Naive thymus-derived CD8-positive, alpha-beta T cell (primary cell): ENCODE data around the gene PKD2L1. TPM values are rescaled to one million over a fixed set of nuclear protein-coding genes. Genes with fewer than 3 reads are reported as not detected.
"Not testable (repeated sequence)": the region's sequence is repeated elsewhere in the genome, so short reads cannot be mapped to it uniquely, and the experiment has no call there.

Experiments used
- ATAC-seq, 2 donors: fragments of 150-1000 bp; cut with Tn5 transposase in 1 of 2; sonication (Bioruptor Pico), chemical (Tn5 transposase) in 1 of 2; 1 replicate in 1 of 2; 2 replicates in 1 of 2; pipeline ENCODE4 v1.10.0; 2021; ENCODE audit warnings: mild to moderate bottlenecking in 2 of 2, moderate library complexity in 2 of 2
- POLR2A ChIA-PET: fragments of 350-600 bp; sonication (Branson Sonifier 250); formaldehyde crosslinking; loops from one replicate; lab custom pipeline; 2021; ENCODE audit warnings: antibody characterized with exemption; lab: Charles Lee
- DNase-seq, 10 donors: peaks; one replicate each; pipeline versions ENCODE4 v3.0.0 to v3.0.0-alpha.2; 2020 to 2022
- H3K27ac Mint-ChIP-seq, 10 donors: one replicate each; pipeline ENCODE4 v1.8.0; 2020 to 2022; ENCODE audit warnings: mild to moderate bottlenecking in 10 of 10, mixed read lengths in 10 of 10, moderate library complexity in 4 of 10, inconsistent platforms in 1 of 10
- H3K27me3 Mint-ChIP-seq, 5 donors: one replicate each; pipeline ENCODE4 v1.8.0; 2021 to 2022; ENCODE audit warnings: mixed read lengths in 5 of 5
- H3K36me3 Mint-ChIP-seq, 3 donors: one replicate each; pipeline ENCODE4 v1.8.0; 2020 to 2022; ENCODE audit warnings: mixed read lengths in 3 of 3, mild to moderate bottlenecking in 2 of 3, inconsistent platforms in 1 of 3
- H3K4me1 Mint-ChIP-seq, 4 donors: one replicate each; pipeline ENCODE4 v1.8.0; 2021 to 2022; ENCODE audit warnings: mixed read lengths in 4 of 4
- H3K4me3 Mint-ChIP-seq, 10 donors: one replicate each; pipeline ENCODE4 v1.8.0; 2020 to 2022; ENCODE audit warnings: mild to moderate bottlenecking in 10 of 10, mixed read lengths in 10 of 10, moderate library complexity in 6 of 10, inconsistent platforms in 1 of 10
- H3K9me3 Mint-ChIP-seq, 9 donors: one replicate each; pipeline ENCODE4 v1.8.0; 2020 to 2022; ENCODE audit warnings: mixed read lengths in 9 of 9, mild to moderate bottlenecking in 3 of 9, inconsistent platforms in 1 of 9, moderate library complexity in 1 of 9
- polyA plus RNA-seq, 3 donors: library from polyadenylated mRNA; unstranded; fragments of 300-500 nt; fragmentation: Illumina TruSeq; gene quantifications; one replicate each; pipeline ENCODE4 v1.2.3, GENCODE V29; 2021
- total RNA-seq, 8 experiments: library from RNA in 2 of 8; stranded (reverse) in 2 of 8; gene quantifications; one replicate each; pipeline ENCODE4 v1.2.3 and lab custom pipeline; 2021 to 2026

The PKD2L1 gene
- total RNA-seq: not detected
- polyA plus RNA-seq: not detected
- total RNA-seq (lab: John Stamatoyannopoulos, UW): 0 to 0.14 (median 0) reads per million in 6 experiments

DNA sequence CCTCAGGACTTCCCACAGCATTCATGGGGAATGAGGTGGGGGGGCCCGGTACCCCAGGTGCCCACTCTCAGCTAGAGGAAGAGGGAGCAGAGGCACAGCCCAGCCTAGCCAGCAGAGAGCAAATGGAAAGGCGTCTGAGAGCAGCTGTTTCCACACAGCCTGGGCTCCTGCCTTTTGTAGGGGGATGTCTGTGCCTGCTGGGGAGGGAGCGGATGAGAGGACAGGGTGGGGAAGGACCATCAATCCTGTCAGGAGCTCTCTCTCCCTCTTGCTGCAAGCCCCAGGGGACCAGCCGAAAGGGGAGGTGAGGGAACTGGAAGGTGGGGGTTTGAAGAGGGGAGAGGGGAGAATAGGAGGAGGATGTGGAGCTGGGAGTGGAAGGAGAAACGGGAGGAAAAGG is at the start of gene PKD2L1:
PKD2L1 (minus strand) TSS at position 150 of the 400 bp plus-strand sequence; CDS start at position 25, 125 bp downstream.
- ATAC-seq (no peak), DNase-seq (no peak)
- no peaks in the 10 kb centered on the region for H3K36me3 Mint-ChIP-seq
- H3K4me3 Mint-ChIP-seq: no peak within 1 kb of the TSS
- POLR2A ChIA-PET: interaction anchor here (0.6 kb wide), 1 partner anchor 184 kb away, joined by 3 read pairs; no protein-coding TSS in a partner anchor
- peaks cover 10 to 18% (median 14%) of the 10 kb centered on the region in 4 donors for H3K4me1 Mint-ChIP-seq
- peak within 1 kb of the TSS in 2 of 10 donors; percentile 46 to 60 for H3K27ac Mint-ChIP-seq
- H3K9me3 Mint-ChIP-seq: no peaks in the 10 kb centered on the region
- peaks cover 1 to 22% (median 16%) of the 10 kb centered on the region in 5 donors for H3K27me3 Mint-ChIP-seq

- ATAC-seq: no peak
- Mint-ChIP-seq H3K9me3 (no peaks in the 10 kb centered on the region), H3K27ac (peak overlapping the region in 5 of 10 donors; percentile 8 to 66 (median 51)), H3K4me3 (no peak overlapping the region), H3K36me3 (peaks cover 0 to 23% (median 3%) of the 10 kb centered on the region in 3 donors), H3K4me1 (peaks cover 3 to 23% (median 13%) of the 10 kb centered on the region in 4 donors), H3K27me3 (no peaks in the 10 kb centered on the region)
- no peak for DNase-seq
- POLR2A ChIA-PET: interaction anchor here (0.7 kb wide), 1 partner anchor 55 kb away, joined by 3 read pairs; no protein-coding TSS in a partner anchor
Observed at GRCh38 chr10:100377830-100378229, 47.8 kb upstream of the PKD2L1 start.

GRCh38 chr10:100376656-100377055 is 46.6 kb upstream of the PKD2L1 start:
- POLR2A ChIA-PET, H3K27me3 Mint-ChIP-seq, H3K9me3 Mint-ChIP-seq, DNase-seq, H3K4me3 Mint-ChIP-seq, ATAC-seq: not testable (repeated sequence)
- Mint-ChIP-seq H3K36me3 (peaks cover 0 to 11% (median 0%) of the 10 kb centered on the region in 3 donors), H3K4me1 (peaks cover 3 to 19% (median 14%) of the 10 kb centered on the region in 4 donors), H3K27ac (peak overlapping the region in 1 of 10 donors; percentile 44)

DNA sequence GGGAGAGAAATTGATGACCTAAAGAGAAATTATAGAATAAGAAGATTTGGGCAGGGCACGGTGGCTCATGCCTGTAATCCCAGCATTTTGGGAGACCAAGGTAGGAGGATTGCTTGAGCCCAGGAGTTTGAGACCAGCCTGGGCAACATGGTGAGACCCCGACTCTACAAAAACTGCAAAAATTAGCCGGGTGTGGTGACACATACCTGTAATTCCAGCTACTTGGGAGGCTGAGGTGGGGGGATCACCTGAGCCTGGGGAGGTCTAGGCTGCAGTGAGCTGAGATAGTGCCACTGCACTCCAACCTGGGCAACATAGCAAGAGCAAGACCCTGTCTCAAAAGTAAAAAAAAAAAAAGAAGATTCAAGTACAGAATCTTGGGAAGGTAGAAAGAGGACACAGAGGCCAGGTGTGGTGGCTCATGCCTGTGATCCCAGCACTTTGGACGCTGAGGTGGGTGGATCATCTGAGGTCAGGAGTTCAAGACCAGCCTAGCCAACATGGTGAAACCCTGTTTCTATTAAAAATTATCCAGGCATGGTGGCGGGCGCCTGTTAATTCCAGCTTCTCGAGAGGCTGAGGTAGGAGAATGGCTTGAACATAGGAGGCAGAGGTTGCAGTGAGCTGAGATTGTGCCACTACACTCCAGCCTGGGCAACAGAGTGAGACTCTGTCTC is 44.8 kb upstream of the PKD2L1 start:
- ATAC-seq, DNase-seq, H3K9me3 Mint-ChIP-seq, H3K36me3 Mint-ChIP-seq, H3K27me3 Mint-ChIP-seq, POLR2A ChIA-PET, H3K4me3 Mint-ChIP-seq: not testable (repeated sequence)
- H3K4me1 Mint-ChIP-seq: peaks cover 16 to 37% (median 33%) of the 10 kb centered on the region in 4 donors
- peak overlapping the region in 5 of 10 donors; percentile 24 to 61 (median 40) for H3K27ac Mint-ChIP-seq

GRCh38 chr10:100374200-100374655 is 44.2 kb upstream of the PKD2L1 start:
- Mint-ChIP-seq H3K9me3 (no peaks in the 10 kb centered on the region), H3K36me3 (no peaks in the 10 kb centered on the region), H3K27ac (no peak overlapping the region), H3K27me3 (no peaks in the 10 kb centered on the region), H3K4me1 (peaks cover 17 to 41% (median 37%) of the 10 kb centered on the region in 4 donors), H3K4me3 (no peak overlapping the region)
- ATAC-seq (no peak), DNase-seq (no peak)
- POLR2A ChIA-PET: interaction anchor here (0.6 to 1.7 kb wide), 2 partner anchors 28 to 971 kb away, joined by 3 to 13 read pairs; partner anchors contain the start of gene SCD

- no peaks in the 10 kb centered on the region for H3K9me3 Mint-ChIP-seq
- no peak overlapping the region for H3K27ac Mint-ChIP-seq
- POLR2A ChIA-PET: interaction anchor here (0.6 to 1.7 kb wide), 6 partner anchors 8 to 972 kb away, joined by 3 to 13 read pairs (median 3); partner anchors contain the start of genes BLOC1S2, HIF1AN and SCD
- peaks cover 17 to 41% (median 39%) of the 10 kb centered on the region in 4 donors for H3K4me1 Mint-ChIP-seq
- no peak overlapping the region for H3K4me3 Mint-ChIP-seq
- H3K27me3 Mint-ChIP-seq: no peaks in the 10 kb centered on the region
- ATAC-seq: peak; percentile 82 to 88
- no peaks in the 10 kb centered on the region for H3K36me3 Mint-ChIP-seq
- DNase-seq: peak; percentile 65 to 91 (median 81)
Observed at GRCh38 chr10:100373298-100374199, 43.5 kb upstream of the PKD2L1 start.

GRCh38 chr10:100372415-100373297 is 42.6 kb upstream of the PKD2L1 start:
- peaks cover 14 to 33% (median 32%) of the 10 kb centered on the region in 4 donors for H3K4me1 Mint-ChIP-seq
- no peak for ATAC-seq
- H3K4me3 Mint-ChIP-seq: peak overlapping the region in 1 of 10 donors; percentile 39
- DNase-seq: no peak
- H3K27me3 Mint-ChIP-seq: no peaks in the 10 kb centered on the region
- H3K27ac Mint-ChIP-seq: peak overlapping the region in 1 of 10 donors; percentile 84
- H3K36me3 Mint-ChIP-seq: no peaks in the 10 kb centered on the region
- H3K9me3 Mint-ChIP-seq: no peaks in the 10 kb centered on the region
- POLR2A ChIA-PET: interaction anchor here (0.7 to 1.7 kb wide), 5 partner anchors 8 to 163 kb away, joined by 3 to 13 read pairs (median 3); partner anchors contain the start of genes BLOC1S2, HIF1AN and SCD

GRCh38 chr10:100371482-100372027 is 41.5 kb upstream of the PKD2L1 start:
- no peaks in the 10 kb centered on the region for H3K9me3 Mint-ChIP-seq
- POLR2A ChIA-PET: interaction anchor here (0.7 to 1.9 kb wide), 2 partner anchors 24 to 111 kb away, joined by 3 to 7 read pairs; partner anchors contain the start of gene SCD
- H3K27ac Mint-ChIP-seq: peak overlapping the region in 7 of 10 donors; percentile 85 to 97 (median 91)
- no peaks in the 10 kb centered on the region for H3K36me3 Mint-ChIP-seq
- peak overlapping the region; percentile 48 to 88 (median 76) for H3K4me3 Mint-ChIP-seq
- no peak for DNase-seq
- H3K27me3 Mint-ChIP-seq: peaks cover 0 to 1% (median 0%) of the 10 kb centered on the region in 5 donors
- peaks cover 17 to 32% (median 28%) of the 10 kb centered on the region in 4 donors for H3K4me1 Mint-ChIP-seq
- ATAC-seq: no peak

DNA sequence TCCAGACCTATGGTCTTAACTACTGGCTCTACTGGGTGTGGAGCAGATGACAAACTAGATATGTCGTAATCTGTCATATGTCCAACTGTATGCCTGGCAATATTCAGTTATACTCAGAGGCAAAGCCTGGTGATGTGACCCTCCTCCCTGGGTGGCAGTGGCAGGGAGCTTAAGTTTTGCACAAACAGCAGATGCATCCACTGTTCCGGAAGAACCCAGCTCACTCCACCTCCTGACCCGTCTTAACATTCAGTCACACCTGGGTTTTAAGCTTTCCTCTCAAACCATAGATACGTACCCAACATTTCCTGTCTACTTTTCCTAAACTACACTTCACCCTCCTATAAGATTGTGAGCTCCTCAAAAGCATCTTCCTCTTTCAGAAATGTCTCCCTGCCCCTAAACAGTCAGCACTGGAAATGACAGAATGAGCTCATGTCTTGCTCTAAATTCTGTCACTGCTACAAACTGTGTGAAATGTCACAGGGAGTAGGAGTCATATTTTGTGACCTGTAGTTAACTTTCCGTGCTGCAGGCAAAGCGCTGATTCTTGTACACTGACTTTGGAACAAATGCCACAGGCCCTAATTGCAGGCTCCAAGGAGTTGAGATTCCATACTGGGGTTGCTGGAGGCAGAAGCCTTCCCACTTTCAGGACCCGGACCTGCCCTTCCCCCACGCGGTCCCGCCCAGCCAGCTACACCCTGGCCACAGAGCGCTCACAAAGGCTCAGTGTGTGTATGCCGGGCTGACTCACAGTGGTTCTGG is 40.9 kb upstream of the PKD2L1 start:
- no peaks in the 10 kb centered on the region for H3K36me3 Mint-ChIP-seq
- H3K4me3 Mint-ChIP-seq: peak overlapping the region; percentile 48 to 88 (median 76)
- ATAC-seq: peak; percentile 32 to 56
- peak in 9 of 10 donors; percentile 16 to 57 (median 40) for DNase-seq
- peak overlapping the region in 7 of 10 donors; percentile 85 to 97 (median 91) for H3K27ac Mint-ChIP-seq
- H3K9me3 Mint-ChIP-seq: no peaks in the 10 kb centered on the region
- peaks cover 0 to 1% (median 0%) of the 10 kb centered on the region in 5 donors for H3K27me3 Mint-ChIP-seq
- H3K4me1 Mint-ChIP-seq: peaks cover 17 to 32% (median 28%) of the 10 kb centered on the region in 4 donors
- POLR2A ChIA-PET: interaction anchor here (0.7 to 1.9 kb wide), 2 partner anchors 23 to 112 kb away, joined by 3 to 7 read pairs; partner anchors contain the start of gene SCD

- ATAC-seq (no peak), DNase-seq (no peak)
- H3K27ac Mint-ChIP-seq: no peak overlapping the region
- no peak overlapping the region for H3K4me3 Mint-ChIP-seq
- POLR2A ChIA-PET: no interaction called here
- peaks cover 17 to 27% (median 26%) of the 10 kb centered on the region in 4 donors for H3K4me1 Mint-ChIP-seq
- H3K36me3 Mint-ChIP-seq: no peaks in the 10 kb centered on the region
- no peaks in the 10 kb centered on the region for H3K9me3 Mint-ChIP-seq
- H3K27me3 Mint-ChIP-seq: peaks cover 0 to 1% (median 0%) of the 10 kb centered on the region in 5 donors
Observed at GRCh38 chr10:100368721-100369120, 38.7 kb upstream of the PKD2L1 start.
